GM12892 (cell line): ENCODE data around the gene GLCCI1.

Experiments
- POLR2A ChIP-seq: IDR thresholded peaks from 2 replicates; pipeline ENCODE4 v1.6.1; 2011; ENCODE audit warnings: low read depth, low read length, control low read depth
- POLR2AphosphoS5 ChIP-seq: IDR thresholded peaks from 2 replicates; pipeline ENCODE4 v1.6.1; 2011; ENCODE audit warnings: low read depth, low read length, control low read depth
- TAF1 ChIP-seq: IDR thresholded peaks from 2 replicates; pipeline ENCODE4 v1.6.1; 2011; ENCODE audit warnings: low read depth, mild to moderate bottlenecking, control low read depth, low read length, borderline replicate concordance

- TF ChIP-seq POLR2AphosphoS5 (no peak), TAF1 (no peak), POLR2A (no peak)
Measured at GRCh38 chr7:8109196-8110022, 140.8 kb downstream of the GLCCI1 start.
